GM13976 (cell line): ENCODE data around the gene ANO2.

Experiments used
- DNase-seq: peaks from one replicate; pipeline ENCODE4 v3.0.0; 2012; ENCODE audit warnings: low spot score
- CTCF ChIP-seq: IDR thresholded peaks from 2 replicates; pipeline ENCODE4 v1.5.1; 2012; ENCODE audit warnings: borderline replicate concordance, mild to moderate bottlenecking; ENCODE audit not compliant: insufficient read depth; ENCODE audit errors: extremely low read depth, missing control alignments, control extremely low read depth
- in situ Hi-C: fragments of 300-500 bp; cut with MboI; formaldehyde crosslinking; loops from one replicate; pipeline ENCODE4 v1.12.0; 2022; ENCODE audit warnings: low sequenced_read_pairs, mixed read lengths, inconsistent platforms; ENCODE audit not compliant: unreplicated experiment

ANO2 gene

GRCh38 chr12:5627053-5627630 is 317.9 kb downstream of the ANO2 start:
- DNase-seq: no peak
- in situ Hi-C loops: no loop called here
- no peak for TF ChIP-seq CTCF

- TF ChIP-seq CTCF: no peak
- no peak for DNase-seq
- in situ Hi-C loops: no loop called here
These were observed 318.9 kb downstream of the ANO2 start for GRCh38 chr12:5626151-5626550.

- no peak for DNase-seq
- TF ChIP-seq CTCF: no peak
- in situ Hi-C loops: no loop called here
These were observed 320.4 kb downstream of the ANO2 start for GRCh38 chr12:5624486-5625272.

GRCh38 chr12:5623411-5623810 is 321.6 kb downstream of the ANO2 start:
- DNase-seq: no peak
- in situ Hi-C loops: no loop called here

GRCh38 chr12:5622280-5622679 is 322.8 kb downstream of the ANO2 start:
- DNase-seq: no peak
- TF ChIP-seq CTCF: no peak
- in situ Hi-C loops: no loop called here

More at GRCh38 chr12:5623411-5623810, 321.6 kb downstream of the ANO2 start:
- no peak for TF ChIP-seq CTCF

- no peak for DNase-seq
- in situ Hi-C loops: no loop called here
- TF ChIP-seq CTCF: no peak
These were observed 323.7 kb downstream of the ANO2 start for GRCh38 chr12:5621329-5621728.
